Stimulated activated effector memory CD8-positive, alpha-beta T cell treated with anti-CD3 and anti-CD28 coated beads, Interleukin-12 subunit alpha, Interleukin-12 subunit beta, amount 100 ng/mL, for 72 hours (primary cell): Measurements from ENCODE around the gene SMC1A.
"Not testable (repeated sequence)": the region's sequence is repeated elsewhere in the genome, so short reads cannot be mapped to it uniquely, and the experiment has no call there.

ENCODE experiments used
- ATAC-seq: fragments of 150-1000 bp; cut with Tn5 transposase; 2 replicates; pipeline ENCODE4 v1.10.0; 2021
- DNase-seq, 2 donors: peaks; one replicate each; pipeline ENCODE4 v3.0.0; 2021 to 2022; ENCODE audit warnings: low spot score in 2 of 2
- H3K27ac Mint-ChIP-seq: one replicate; pipeline ENCODE4 v1.8.0; 2022; ENCODE audit warnings: mild to moderate bottlenecking, mixed read lengths
- H3K36me3 Mint-ChIP-seq: one replicate; pipeline ENCODE4 v1.8.0; 2022; ENCODE audit warnings: mild to moderate bottlenecking, mixed read lengths
- H3K4me1 Mint-ChIP-seq: one replicate; pipeline ENCODE4 v1.8.0; 2022; ENCODE audit warnings: mixed read lengths
- H3K4me3 Mint-ChIP-seq: one replicate; pipeline ENCODE4 v1.8.0; 2022; ENCODE audit warnings: mild to moderate bottlenecking, mixed read lengths
- H3K9me3 Mint-ChIP-seq: one replicate; pipeline ENCODE4 v1.8.0; 2022; ENCODE audit warnings: mixed read lengths

Gene SMC1A

GRCh38 chrX:53422086-53422860 is at the start of gene SMC1A:
SMC1A (minus strand) TSS chrX:53422654; CDS start chrX:53422600, 54 bp downstream.
- Mint-ChIP-seq H3K36me3 (peaks cover 48% of the 10 kb centered on the region), H3K9me3 (no peaks in the 10 kb centered on the region), H3K27ac (peak within 1 kb of the TSS; percentile 94), H3K4me3 (peak within 1 kb of the TSS; percentile 88), H3K4me1 (peaks cover 7% of the 10 kb centered on the region)
- ATAC-seq: peak; percentile 91
- DNase-seq: peak; percentile 82 to 93

DNA sequence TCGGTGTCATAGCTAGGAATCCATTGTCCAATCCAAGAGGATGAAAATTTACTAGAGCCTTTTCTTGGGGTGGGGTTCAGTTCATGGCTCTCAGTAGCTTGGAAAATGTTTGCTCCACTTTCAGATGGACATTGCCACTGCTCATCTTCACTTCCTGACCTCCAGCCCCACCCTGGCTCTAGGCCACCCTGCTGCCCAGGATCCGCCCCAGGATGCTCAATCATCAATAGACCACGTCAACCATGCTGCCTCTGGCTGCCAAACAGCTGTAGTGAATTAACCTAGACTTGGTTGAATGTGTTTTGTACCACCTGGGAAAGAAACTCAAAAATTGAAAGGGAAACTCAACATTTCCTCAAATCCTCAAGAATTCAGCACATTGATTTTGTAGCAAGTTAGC is 48.9 kb upstream of the SMC1A start:
- Mint-ChIP-seq H3K4me1 (no peaks in the 10 kb centered on the region), H3K9me3 (no peaks in the 10 kb centered on the region), H3K4me3 (no peak overlapping the region), H3K27ac (no peak overlapping the region), H3K36me3 (no peaks in the 10 kb centered on the region)
- ATAC-seq (no peak), DNase-seq (no peak)

- not testable (repeated sequence) for H3K9me3 Mint-ChIP-seq, ATAC-seq, H3K4me1 Mint-ChIP-seq, DNase-seq, H3K4me3 Mint-ChIP-seq, H3K36me3 Mint-ChIP-seq, H3K27ac Mint-ChIP-seq
These were observed 46.2 kb upstream of the SMC1A start for GRCh38 chrX:53468659-53469058.

DNA sequence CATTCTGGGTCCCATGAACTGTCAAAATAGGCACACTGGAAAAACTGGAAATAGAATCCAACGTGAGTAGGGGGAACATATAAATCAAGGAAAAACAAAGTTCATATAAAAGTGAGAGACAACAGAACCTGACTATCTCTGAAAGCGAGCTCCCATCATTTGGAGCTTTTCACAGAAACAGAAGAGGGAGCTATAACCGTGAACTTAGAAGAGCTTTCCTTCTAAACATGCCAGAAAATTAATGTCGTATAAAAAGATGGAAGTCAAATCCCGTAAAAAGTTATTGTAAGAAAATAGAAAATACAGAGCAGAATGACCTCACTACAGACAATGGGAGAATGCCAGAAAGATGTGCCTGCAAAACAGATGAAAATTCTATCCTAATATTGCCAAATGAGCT is 35.6 kb upstream of the SMC1A start:
- DNase-seq: no peak
- Mint-ChIP-seq H3K36me3 (no peaks in the 10 kb centered on the region), H3K4me3 (no peak overlapping the region), H3K9me3 (no peaks in the 10 kb centered on the region), H3K27ac (no peak overlapping the region), H3K4me1 (peaks cover under 1% of the 10 kb centered on the region)
- no peak for ATAC-seq

DNA sequence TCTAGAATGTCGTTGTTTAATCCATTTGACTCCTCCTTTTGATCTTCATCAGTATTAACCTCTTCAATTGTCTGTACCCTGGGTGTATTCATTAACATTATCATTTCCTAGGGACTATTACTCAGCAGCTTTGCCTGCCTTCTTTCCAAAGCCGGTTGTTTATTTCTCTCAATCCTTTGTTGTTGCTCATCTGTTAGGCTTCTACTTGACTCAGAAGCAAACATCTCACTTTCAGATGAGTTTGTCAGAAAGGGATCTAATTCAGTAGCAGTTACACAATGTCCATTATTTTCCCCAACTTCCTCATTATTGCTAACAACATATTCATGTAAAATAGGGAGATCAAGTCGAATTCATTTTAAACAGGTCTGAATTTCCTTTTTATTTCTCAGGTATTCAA is 33.8 kb upstream of the SMC1A start:
- DNase-seq (no peak), ATAC-seq (no peak)
- no peak overlapping the region for H3K4me3 Mint-ChIP-seq
- no peak overlapping the region for H3K27ac Mint-ChIP-seq
- no peaks in the 10 kb centered on the region for H3K9me3 Mint-ChIP-seq
- no peaks in the 10 kb centered on the region for H3K4me1 Mint-ChIP-seq
- no peaks in the 10 kb centered on the region for H3K36me3 Mint-ChIP-seq

GRCh38 chrX:53452812-53453211 is 30.4 kb upstream of the SMC1A start:
- no peak for DNase-seq
- H3K27ac Mint-ChIP-seq: no peak overlapping the region
- H3K4me3 Mint-ChIP-seq: no peak overlapping the region
- H3K36me3 Mint-ChIP-seq: no peaks in the 10 kb centered on the region
- ATAC-seq: no peak
- no peaks in the 10 kb centered on the region for H3K4me1 Mint-ChIP-seq
- no peaks in the 10 kb centered on the region for H3K9me3 Mint-ChIP-seq

DNA sequence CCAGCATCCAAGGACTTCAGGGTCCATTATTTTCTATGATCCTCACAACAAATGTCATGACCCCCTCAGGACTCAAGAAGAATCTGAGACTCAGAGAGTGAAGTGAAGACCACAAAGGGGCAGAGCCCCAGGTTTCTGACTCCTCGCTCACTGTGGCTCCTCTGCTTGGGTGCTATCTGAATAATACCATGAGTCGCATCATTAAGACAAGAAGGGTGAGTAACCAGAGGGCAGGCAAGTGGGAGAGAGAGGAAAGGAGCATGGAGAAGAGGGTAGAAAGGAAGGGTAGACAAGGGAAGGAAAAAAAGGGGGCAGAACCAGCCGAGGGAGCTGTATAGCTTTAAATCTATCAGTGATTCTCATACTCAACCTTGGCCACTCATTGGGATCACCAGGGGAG is 27.2 kb upstream of the SMC1A start:
- ATAC-seq (no peak), DNase-seq (no peak)
- Mint-ChIP-seq H3K27ac (no peak overlapping the region), H3K4me3 (no peak overlapping the region), H3K9me3 (no peaks in the 10 kb centered on the region), H3K36me3 (no peaks in the 10 kb centered on the region), H3K4me1 (no peaks in the 10 kb centered on the region)

DNA sequence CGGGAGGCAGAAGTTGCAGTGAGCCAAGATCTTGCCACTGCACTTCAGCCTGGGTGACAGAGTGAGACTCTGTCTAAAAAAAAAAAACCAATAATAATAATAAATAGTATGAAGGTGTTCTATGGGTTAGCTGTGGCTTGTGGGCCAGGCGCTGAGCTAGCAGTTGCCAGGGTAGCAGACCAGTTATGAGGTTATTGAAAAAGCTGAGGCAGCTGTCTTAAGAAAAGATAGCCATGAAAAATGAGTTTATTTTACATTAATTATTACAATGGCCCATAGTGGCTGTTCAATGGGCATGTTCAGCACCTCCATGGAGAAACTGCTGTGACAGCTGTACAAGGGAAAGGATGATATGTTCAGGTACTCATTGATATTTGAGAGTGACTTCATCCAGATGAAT is 25.0 kb upstream of the SMC1A start:
- ATAC-seq: no peak
- Mint-ChIP-seq H3K4me1 (no peaks in the 10 kb centered on the region), H3K27ac (no peak overlapping the region), H3K9me3 (no peaks in the 10 kb centered on the region), H3K36me3 (no peaks in the 10 kb centered on the region), H3K4me3 (no peak overlapping the region)
- DNase-seq: no peak

GRCh38 chrX:53445977-53446376 is 23.5 kb upstream of the SMC1A start:
- DNase-seq (peak in 1 of 2 donors; percentile 56), ATAC-seq (peak; percentile 48)
- H3K27ac Mint-ChIP-seq: no peak overlapping the region
- H3K4me1 Mint-ChIP-seq: peaks cover 12% of the 10 kb centered on the region
- no peaks in the 10 kb centered on the region for H3K36me3 Mint-ChIP-seq
- H3K9me3 Mint-ChIP-seq: no peaks in the 10 kb centered on the region
- H3K4me3 Mint-ChIP-seq: no peak overlapping the region

GRCh38 chrX:53442322-53442631 is 19.8 kb upstream of the SMC1A start:
- DNase-seq (no peak), ATAC-seq (no peak)
- no peaks in the 10 kb centered on the region for H3K36me3 Mint-ChIP-seq
- H3K4me1 Mint-ChIP-seq: peaks cover 30% of the 10 kb centered on the region
- H3K27ac Mint-ChIP-seq: no peak overlapping the region
- peak overlapping the region; percentile 75 for H3K4me3 Mint-ChIP-seq
- no peaks in the 10 kb centered on the region for H3K9me3 Mint-ChIP-seq

DNA sequence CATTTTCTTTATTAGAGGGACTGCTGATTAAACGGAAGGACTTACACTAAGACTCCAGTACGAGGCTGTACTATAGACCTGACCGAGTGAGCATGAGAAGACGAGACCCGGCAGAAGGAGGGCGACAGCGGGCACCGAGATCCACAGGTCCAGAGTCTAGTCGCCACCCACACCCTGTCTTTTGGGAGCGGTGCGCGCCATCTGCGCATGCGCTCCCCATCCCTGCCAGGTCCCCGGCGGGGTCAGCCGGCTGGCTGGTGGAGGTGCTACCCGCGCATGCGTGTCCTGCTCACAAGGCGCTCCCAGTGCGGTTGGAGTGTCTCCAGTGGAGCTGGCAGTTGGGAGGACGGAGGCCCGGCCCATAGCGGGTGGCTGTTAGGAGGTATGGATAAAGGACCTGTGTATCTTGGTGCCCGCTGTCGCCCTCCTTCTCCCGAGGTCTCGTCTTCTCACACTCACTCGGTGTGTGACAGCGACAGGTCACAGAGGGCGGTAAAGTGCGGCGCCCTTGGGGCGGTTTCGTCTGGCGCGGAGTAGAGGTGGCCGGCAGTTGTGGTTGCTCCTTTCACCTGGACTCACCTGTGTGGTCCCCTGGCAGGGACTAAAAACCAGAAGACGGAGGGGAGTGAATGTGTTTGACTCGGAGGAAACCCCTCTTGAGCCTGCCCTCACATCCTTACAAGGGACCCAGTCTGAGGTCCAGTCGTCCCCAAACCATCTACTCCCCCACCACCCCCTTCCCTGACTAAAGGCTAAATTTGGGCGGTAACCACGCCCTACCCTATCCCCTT is 19.3 kb upstream of the SMC1A start:
- peak overlapping the region; percentile 43 for H3K27ac Mint-ChIP-seq
- no peaks in the 10 kb centered on the region for H3K36me3 Mint-ChIP-seq
- peaks cover 30% of the 10 kb centered on the region for H3K4me1 Mint-ChIP-seq
- DNase-seq (peak; percentile 64 to 85), ATAC-seq (peak; percentile 84)
- H3K9me3 Mint-ChIP-seq: no peaks in the 10 kb centered on the region
- peak overlapping the region; percentile 75 for H3K4me3 Mint-ChIP-seq

- H3K9me3 Mint-ChIP-seq: no peaks in the 10 kb centered on the region
- DNase-seq (no peak), ATAC-seq (peak; percentile 5)
- H3K4me1 Mint-ChIP-seq: peaks cover 30% of the 10 kb centered on the region
- H3K36me3 Mint-ChIP-seq: no peaks in the 10 kb centered on the region
- peak overlapping the region; percentile 75 for H3K4me3 Mint-ChIP-seq
- H3K27ac Mint-ChIP-seq: no peak overlapping the region
These were observed 18.4 kb upstream of the SMC1A start for GRCh38 chrX:53440621-53441517.

DNA sequence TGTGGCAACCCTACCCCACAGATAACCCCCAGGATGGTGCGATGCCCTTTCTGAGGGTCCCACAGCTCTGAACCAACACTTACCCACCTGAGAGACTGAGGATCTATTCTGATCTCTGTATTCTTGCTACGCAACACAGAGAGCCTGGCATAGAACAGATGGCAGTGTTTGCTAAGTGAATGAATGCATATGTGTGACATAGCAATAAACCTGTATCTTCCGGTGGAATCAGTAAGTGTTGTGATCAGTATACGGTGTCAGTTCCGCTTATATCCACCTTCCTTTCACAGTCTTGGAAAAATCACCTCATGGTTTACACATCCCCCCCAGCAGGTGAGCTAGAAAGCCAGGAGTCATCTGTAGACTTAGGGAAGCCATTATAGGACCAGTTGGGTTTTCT is 17.6 kb upstream of the SMC1A start:
- DNase-seq (no peak), ATAC-seq (no peak)
- H3K4me3 Mint-ChIP-seq: peak overlapping the region; percentile 75
- H3K27ac Mint-ChIP-seq: no peak overlapping the region
- no peaks in the 10 kb centered on the region for H3K36me3 Mint-ChIP-seq
- no peaks in the 10 kb centered on the region for H3K9me3 Mint-ChIP-seq
- peaks cover 30% of the 10 kb centered on the region for H3K4me1 Mint-ChIP-seq

DNA sequence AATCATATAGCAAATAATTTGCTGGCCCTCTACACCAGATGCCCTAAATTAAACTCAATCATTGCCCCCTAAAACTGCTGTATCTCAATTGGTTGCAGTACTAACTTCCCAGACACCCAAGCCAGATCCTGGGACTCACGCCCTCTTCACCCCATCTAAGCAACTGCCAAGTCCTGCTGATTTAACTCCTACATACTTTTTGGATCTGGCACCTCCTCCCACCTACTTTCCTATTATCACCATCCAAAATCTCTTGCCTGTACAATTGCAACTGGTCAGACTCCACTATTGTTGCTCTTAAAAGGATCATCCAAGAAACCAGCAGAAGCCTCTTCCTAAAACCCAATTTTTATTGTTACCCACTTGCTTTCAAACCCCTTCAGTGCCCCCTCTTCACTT is 16.4 kb upstream of the SMC1A start:
- Mint-ChIP-seq H3K4me3 (peak overlapping the region; percentile 13), H3K36me3 (no peaks in the 10 kb centered on the region), H3K9me3 (no peaks in the 10 kb centered on the region), H3K4me1 (peaks cover 42% of the 10 kb centered on the region), H3K27ac (peak overlapping the region; percentile 0)
- ATAC-seq: no peak
- no peak for DNase-seq

DNA sequence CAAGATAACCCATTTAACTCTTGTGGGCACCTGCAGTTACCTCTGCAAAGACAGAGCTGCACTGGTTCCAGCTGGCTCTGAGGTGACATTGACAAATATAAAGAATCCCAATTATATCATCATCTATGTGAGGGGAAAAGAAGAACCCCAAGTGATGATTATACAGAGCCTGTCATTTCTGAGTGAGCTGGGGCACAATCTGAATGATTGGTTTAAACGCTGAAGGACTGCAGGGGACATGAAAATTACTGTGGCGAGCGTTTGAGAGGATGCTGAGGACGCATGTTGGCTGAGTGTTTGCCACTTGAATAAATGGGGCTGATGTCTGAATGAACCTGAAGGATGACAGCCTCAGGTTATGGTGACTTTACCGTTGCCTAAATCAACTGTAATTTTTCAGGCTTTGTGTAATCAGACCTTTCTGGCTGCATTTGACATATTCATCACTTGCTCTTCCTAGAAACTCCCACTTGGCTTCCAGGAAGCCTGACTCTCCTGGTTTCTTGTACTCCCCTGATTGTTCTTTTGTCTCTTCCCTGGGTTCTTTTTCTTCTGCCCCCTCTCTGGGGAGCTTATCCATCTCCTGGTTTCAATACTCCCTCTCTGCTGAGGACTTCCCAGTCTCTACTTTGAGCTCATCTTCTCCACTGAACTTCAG is 15.8 kb upstream of the SMC1A start:
- Mint-ChIP-seq H3K27ac (peak overlapping the region; percentile 48), H3K4me3 (peak overlapping the region; percentile 13), H3K36me3 (no peaks in the 10 kb centered on the region), H3K9me3 (no peaks in the 10 kb centered on the region), H3K4me1 (peaks cover 46% of the 10 kb centered on the region)
- ATAC-seq (peak; percentile 5), DNase-seq (no peak)
